Right lobe of liver (tissue), 4 donors: ENCODE results near the gene ZBTB43.

Source experiments
- POLR2A ChIP-seq: fragments of 450-650 bp; IDR thresholded peaks from one replicate; pipeline ENCODE4 v1.6.1; 2017; ENCODE audit warnings: antibody characterized with exemption, mild to moderate bottlenecking
- TF ChIP-seq, protein P1 (sequence below), 4 donors: fragments of 200-600 bp in 3 of 4; fragments of 450-650 bp in 1 of 4; IDR thresholded peaks; one replicate each; pipeline versions ENCODE4 v1.5.1 to v1.8.0; 2016 to 2022; ENCODE audit warnings: antibody characterized with exemption in 4 of 4, mild to moderate bottlenecking in 2 of 4
- donor health status: DM: no; HTN: no; CAD: no.
- donor health status: DM: no; HTN: no; CAD: no.
- donor health status: DM: no; HTN: yes; CAD: no.

DNA sequence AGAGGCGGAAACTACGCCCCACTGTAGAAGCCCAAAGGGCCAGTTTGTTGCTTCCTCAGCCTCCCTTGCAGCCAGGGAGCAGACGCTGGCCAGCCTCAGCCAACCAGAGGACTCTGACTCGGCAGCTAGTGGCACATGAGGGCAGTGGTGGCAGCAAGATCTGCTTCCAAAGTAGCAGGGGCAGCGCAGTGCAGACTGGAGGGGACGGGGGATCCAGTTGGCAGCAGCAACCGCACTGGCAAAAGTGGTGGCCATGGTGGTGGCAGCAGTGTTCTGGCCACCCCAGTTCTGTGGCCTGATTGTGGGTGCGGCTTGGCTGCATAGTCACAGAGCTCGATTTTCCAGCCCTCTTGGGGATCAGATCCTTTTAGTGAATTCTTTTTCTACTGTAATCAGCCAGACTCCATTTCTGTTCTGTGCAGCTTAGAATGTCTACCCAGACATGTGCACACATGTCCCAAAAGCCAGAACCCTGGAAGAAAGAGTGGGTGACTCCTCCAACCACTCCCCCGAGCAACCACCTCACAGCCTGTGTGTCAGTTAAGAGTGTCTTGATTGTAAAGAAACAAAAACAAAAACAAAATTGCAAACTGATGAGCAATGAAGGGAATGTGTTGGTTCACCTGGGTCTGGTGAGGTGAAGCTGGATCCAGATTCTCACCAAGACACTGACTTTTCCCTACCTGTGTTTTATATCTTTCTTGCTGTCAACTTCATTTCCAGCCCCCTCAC, 11.0 kb upstream of the ZBTB43 start:
- TF ChIP-seq, protein P1, sequence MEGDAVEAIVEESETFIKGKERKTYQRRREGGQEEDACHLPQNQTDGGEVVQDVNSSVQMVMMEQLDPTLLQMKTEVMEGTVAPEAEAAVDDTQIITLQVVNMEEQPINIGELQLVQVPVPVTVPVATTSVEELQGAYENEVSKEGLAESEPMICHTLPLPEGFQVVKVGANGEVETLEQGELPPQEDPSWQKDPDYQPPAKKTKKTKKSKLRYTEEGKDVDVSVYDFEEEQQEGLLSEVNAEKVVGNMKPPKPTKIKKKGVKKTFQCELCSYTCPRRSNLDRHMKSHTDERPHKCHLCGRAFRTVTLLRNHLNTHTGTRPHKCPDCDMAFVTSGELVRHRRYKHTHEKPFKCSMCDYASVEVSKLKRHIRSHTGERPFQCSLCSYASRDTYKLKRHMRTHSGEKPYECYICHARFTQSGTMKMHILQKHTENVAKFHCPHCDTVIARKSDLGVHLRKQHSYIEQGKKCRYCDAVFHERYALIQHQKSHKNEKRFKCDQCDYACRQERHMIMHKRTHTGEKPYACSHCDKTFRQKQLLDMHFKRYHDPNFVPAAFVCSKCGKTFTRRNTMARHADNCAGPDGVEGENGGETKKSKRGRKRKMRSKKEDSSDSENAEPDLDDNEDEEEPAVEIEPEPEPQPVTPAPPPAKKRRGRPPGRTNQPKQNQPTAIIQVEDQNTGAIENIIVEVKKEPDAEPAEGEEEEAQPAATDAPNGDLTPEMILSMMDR (IDR thresholded peaks at IDR 0.05), result no peak
- no peak for TF ChIP-seq POLR2A
